ENCODE measurements around the gene TNPO3. TPM values are rescaled to one million over a fixed set of nuclear protein-coding genes. Genes with fewer than 3 reads are reported as not detected.

The TNPO3 gene
- total and polyA plus RNA-seq, 12 donors = 10.6 to 61.1 (median 41.8) TPM

GRCh38 chr7:129093867-129094456 lies 39.1 kb upstream of the TNPO3 start:
- intact Hi-C loops (cut with DNase I) = no loop called here
- WGBS, 4 donors = 60 to 75% (median 67%) methylated on average over 1 of the region's 1 CpG
- Histone ChIP-seq H3K4me1 (replicated peaks in 1 of 2) (peaks cover 0 to 4% of the 10 kb centered on the region in 2 donors), H3K27ac (no peak overlapping the region), H3K4me3 (no peak overlapping the region), H3K36me3 (replicated peaks in 1 of 2) (no peaks in the 10 kb centered on the region), H3K27me3 (no peaks in the 10 kb centered on the region), H3K9me3 (replicated peaks in 1 of 3) (no peaks in the 10 kb centered on the region)
- no peak for TF ChIP-seq POLR2A (IDR thresholded peaks at IDR 0.05)
- DNase-seq = no peak

GRCh38 chr7:129091484-129092002 lies 36.6 kb upstream of the TNPO3 start:
- peak; percentile 70 to 94 (median 83) for DNase-seq
- no peak overlapping the region for H3K4me3 ChIP-seq
- peak; percentile 92 to 98 (median 96) for TF ChIP-seq CTCF (IDR thresholded peaks at IDR 0.05)
- TF ChIP-seq POLR2A (IDR thresholded peaks at IDR 0.05) = no peak
- H3K9me3 ChIP-seq (replicated peaks in 1 of 3) = no peaks in the 10 kb centered on the region
- peaks cover 0 to 4% of the 10 kb centered on the region in 2 donors for H3K4me1 ChIP-seq (replicated peaks in 1 of 2)
- intact Hi-C loops (cut with DNase I) = loop anchor here in 1 of 2 donors (2.0 kb wide), 1 partner anchor 185 kb away; no protein-coding TSS in a partner anchor
- no peaks in the 10 kb centered on the region for H3K36me3 ChIP-seq (replicated peaks in 1 of 2)
- no peaks in the 10 kb centered on the region for H3K27me3 ChIP-seq
- WGBS, 4 donors = 6 to 10% (median 8%) methylated on average over 7 to 11 of the region's 11 CpGs
- H3K27ac ChIP-seq = no peak overlapping the region

- no peaks in the 10 kb centered on the region for H3K27me3 ChIP-seq
- no peaks in the 10 kb centered on the region for H3K9me3 ChIP-seq (replicated peaks in 1 of 3)
- 56 to 74% (median 61%) methylated on average over 5 of the region's 5 CpGs for WGBS, 4 donors
- no peak for TF ChIP-seq POLR2A (IDR thresholded peaks at IDR 0.05)
- TF ChIP-seq CTCF (IDR thresholded peaks at IDR 0.05) = no peak
- no peak overlapping the region for H3K4me3 ChIP-seq
- H3K36me3 ChIP-seq (replicated peaks in 1 of 2) = no peaks in the 10 kb centered on the region
- peaks cover 0 to 4% of the 10 kb centered on the region in 2 donors for H3K4me1 ChIP-seq (replicated peaks in 1 of 2)
- H3K27ac ChIP-seq = no peak overlapping the region
- DNase-seq = no peak
- intact Hi-C loops (cut with DNase I) = loop anchor here in 1 of 2 donors (2.0 kb wide), 1 partner anchor 184 kb away; no protein-coding TSS in a partner anchor
Observed at GRCh38 chr7:129090300-129090907, 35.5 kb upstream of the TNPO3 start.

- WGBS, 4 donors = 50 to 67% (median 58%) methylated on average over 4 of the region's 4 CpGs
- H3K36me3 ChIP-seq (replicated peaks in 1 of 2) = no peaks in the 10 kb centered on the region
- H3K27ac ChIP-seq = no peak overlapping the region
- TF ChIP-seq CTCF (IDR thresholded peaks at IDR 0.05) (no peak), POLR2A (IDR thresholded peaks at IDR 0.05) (no peak)
- no peaks in the 10 kb centered on the region for H3K9me3 ChIP-seq (replicated peaks in 1 of 3)
- no peak overlapping the region for H3K4me3 ChIP-seq
- H3K27me3 ChIP-seq = no peaks in the 10 kb centered on the region
- intact Hi-C loops (cut with DNase I) = loop anchor here in 1 of 2 donors (2.0 kb wide), 1 partner anchor 183 kb away; no protein-coding TSS in a partner anchor
- no peak for DNase-seq
- H3K4me1 ChIP-seq (replicated peaks in 1 of 2) = peaks cover 0 to 4% of the 10 kb centered on the region in 2 donors
Observed at GRCh38 chr7:129089521-129090212, 34.8 kb upstream of the TNPO3 start.

Data from adrenal gland (tissue), 12 donors.